ENCODE results near the gene SPAG17. TPM values are rescaled to one million over a fixed set of nuclear protein-coding genes. Genes with fewer than 3 reads are reported as not detected.

Gene SPAG17
- total and polyA plus RNA-seq, 2 of the 13 experiments (the other 11 are each of a cell fraction or from before 2014, with no cell fraction given) = not detected

DNA sequence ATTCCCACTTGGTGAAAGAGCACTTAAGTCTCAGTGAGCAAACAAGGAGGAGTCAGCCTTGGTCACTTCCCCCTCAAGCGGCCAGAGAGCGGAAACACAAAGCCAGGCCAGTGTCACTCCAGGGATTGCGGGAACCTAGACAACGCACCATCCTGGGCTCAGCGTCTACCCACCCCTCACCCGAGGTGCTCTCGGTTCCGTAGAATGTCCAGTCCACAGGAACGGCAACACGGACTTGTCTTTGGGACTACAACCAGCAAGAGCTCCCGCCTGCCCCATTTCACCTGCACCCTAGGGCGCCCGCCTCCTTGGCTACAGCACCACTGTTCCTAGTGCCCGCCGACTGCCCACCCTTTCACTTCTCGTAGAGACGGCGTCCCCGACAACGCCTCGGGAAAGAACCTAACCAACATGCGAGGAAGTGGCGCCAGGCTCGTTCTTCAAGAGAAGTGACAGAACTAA is 256.1 kb downstream of the SPAG17 start (continued):
- TF ChIP-seq, protein P1, sequence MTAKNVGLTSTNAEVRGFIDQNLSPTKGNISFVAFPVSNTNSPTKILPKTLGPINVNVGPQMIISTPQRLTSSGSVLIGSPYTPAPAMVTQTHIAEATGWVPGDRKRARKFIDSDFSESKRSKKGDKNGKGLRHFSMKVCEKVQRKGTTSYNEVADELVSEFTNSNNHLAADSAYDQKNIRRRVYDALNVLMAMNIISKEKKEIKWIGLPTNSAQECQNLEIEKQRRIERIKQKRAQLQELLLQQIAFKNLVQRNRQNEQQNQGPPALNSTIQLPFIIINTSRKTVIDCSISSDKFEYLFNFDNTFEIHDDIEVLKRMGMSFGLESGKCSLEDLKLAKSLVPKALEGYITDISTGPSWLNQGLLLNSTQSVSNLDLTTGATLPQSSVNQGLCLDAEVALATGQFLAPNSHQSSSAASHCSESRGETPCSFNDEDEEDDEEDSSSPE (CRISPR knock-in tag; IDR thresholded peaks at IDR 0.05) = no peak
- TF ChIP-seq, protein P2, sequence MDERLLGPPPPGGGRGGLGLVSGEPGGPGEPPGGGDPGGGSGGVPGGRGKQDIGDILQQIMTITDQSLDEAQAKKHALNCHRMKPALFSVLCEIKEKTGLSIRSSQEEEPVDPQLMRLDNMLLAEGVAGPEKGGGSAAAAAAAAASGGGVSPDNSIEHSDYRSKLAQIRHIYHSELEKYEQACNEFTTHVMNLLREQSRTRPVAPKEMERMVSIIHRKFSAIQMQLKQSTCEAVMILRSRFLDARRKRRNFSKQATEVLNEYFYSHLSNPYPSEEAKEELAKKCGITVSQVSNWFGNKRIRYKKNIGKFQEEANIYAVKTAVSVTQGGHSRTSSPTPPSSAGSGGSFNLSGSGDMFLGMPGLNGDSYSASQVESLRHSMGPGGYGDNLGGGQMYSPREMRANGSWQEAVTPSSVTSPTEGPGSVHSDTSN (CRISPR knock-in tag; IDR thresholded peaks at IDR 0.05) = no peak
- TF ChIP-seq, protein P3, sequence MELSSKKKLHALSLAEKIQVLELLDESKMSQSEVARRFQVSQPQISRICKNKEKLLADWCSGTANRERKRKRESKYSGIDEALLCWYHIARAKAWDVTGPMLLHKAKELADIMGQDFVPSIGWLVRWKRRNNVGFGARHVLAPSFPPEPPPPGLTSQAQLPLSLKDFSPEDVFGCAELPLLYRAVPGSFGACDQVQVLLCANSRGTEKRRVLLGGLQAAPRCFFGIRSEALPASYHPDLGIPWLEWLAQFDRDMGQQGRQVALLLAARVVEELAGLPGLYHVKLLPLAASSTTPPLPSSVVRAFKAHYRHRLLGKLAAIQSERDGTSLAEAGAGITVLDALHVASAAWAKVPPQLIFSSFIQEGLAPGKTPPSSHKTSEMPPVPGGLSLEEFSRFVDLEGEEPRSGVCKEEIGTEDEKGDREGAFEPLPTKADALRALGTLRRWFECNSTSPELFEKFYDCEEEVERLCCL (CRISPR knock-in tag; IDR thresholded peaks at IDR 0.05; ENCODE audit: borderline replicate concordance) = no peak
- TF ChIP-seq MAZ (IDR thresholded peaks at IDR 0.05; ENCODE audit: borderline replicate concordance, low read depth, low read length) = no peak
- peak; percentile 53; the same call in 1 of the 2 replicates for TF ChIP-seq MAZ (CRISPR knock-in tag; IDR thresholded peaks at IDR 0.05; ENCODE audit: low read depth)
- TF ChIP-seq, protein P4, sequence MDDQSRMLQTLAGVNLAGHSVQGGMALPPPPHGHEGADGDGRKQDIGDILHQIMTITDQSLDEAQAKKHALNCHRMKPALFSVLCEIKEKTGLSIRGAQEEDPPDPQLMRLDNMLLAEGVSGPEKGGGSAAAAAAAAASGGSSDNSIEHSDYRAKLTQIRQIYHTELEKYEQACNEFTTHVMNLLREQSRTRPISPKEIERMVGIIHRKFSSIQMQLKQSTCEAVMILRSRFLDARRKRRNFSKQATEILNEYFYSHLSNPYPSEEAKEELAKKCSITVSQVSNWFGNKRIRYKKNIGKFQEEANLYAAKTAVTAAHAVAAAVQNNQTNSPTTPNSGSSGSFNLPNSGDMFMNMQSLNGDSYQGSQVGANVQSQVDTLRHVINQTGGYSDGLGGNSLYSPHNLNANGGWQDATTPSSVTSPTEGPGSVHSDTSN (CRISPR knock-in tag; IDR thresholded peaks at IDR 0.05; ENCODE audit: borderline replicate concordance) = no peak
- 0 out of 2 replicates have a peak, but pooled peaks have one; percentile 9 for TF ChIP-seq ZNF331 (CRISPR knock-in tag; IDR thresholded peaks at IDR 0.05)
- TF ChIP-seq ZNF562 (CRISPR knock-in tag; IDR thresholded peaks at IDR 0.05; ENCODE audit: borderline replicate concordance) = no peak
- TF ChIP-seq ZNF850 (CRISPR knock-in tag; conservative IDR thresholded peaks at IDR 0.05) = no peak
- TF ChIP-seq IRX3 (CRISPR knock-in tag; IDR thresholded peaks at IDR 0.05; ENCODE audit: borderline replicate concordance, low read depth) = no peak
- TF ChIP-seq ZNF547 (CRISPR knock-in tag; IDR thresholded peaks at IDR 0.05) = no peak
- no peak for TF ChIP-seq SNAPC2 (CRISPR knock-in tag; IDR thresholded peaks at IDR 0.05)
- TF ChIP-seq, protein P5, sequence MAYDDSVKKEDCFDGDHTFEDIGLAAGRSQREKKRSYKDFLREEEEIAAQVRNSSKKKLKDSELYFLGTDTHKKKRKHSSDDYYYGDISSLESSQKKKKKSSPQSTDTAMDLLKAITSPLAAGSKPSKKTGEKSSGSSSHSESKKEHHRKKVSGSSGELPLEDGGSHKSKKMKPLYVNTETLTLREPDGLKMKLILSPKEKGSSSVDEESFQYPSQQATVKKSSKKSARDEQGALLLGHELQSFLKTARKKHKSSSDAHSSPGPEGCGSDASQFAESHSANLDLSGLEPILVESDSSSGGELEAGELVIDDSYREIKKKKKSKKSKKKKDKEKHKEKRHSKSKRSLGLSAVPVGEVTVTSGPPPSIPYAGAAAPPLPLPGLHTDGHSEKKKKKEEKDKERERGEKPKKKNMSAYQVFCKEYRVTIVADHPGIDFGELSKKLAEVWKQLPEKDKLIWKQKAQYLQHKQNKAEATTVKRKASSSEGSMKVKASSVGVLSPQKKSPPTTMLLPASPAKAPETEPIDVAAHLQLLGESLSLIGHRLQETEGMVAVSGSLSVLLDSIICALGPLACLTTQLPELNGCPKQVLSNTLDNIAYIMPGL (CRISPR knock-in tag; IDR thresholded peaks at IDR 0.05; ENCODE audit: borderline replicate concordance in 1 of 2, low read depth in 1 of 2) = peak; percentile 26 to 57; a peak in 3 of 4 replicates
- TF ChIP-seq ARNTL (CRISPR knock-in tag; IDR thresholded peaks at IDR 0.05) = 0 out of 2 replicates have a peak, but pooled peaks have one; percentile 10
- TF ChIP-seq, protein P6, sequence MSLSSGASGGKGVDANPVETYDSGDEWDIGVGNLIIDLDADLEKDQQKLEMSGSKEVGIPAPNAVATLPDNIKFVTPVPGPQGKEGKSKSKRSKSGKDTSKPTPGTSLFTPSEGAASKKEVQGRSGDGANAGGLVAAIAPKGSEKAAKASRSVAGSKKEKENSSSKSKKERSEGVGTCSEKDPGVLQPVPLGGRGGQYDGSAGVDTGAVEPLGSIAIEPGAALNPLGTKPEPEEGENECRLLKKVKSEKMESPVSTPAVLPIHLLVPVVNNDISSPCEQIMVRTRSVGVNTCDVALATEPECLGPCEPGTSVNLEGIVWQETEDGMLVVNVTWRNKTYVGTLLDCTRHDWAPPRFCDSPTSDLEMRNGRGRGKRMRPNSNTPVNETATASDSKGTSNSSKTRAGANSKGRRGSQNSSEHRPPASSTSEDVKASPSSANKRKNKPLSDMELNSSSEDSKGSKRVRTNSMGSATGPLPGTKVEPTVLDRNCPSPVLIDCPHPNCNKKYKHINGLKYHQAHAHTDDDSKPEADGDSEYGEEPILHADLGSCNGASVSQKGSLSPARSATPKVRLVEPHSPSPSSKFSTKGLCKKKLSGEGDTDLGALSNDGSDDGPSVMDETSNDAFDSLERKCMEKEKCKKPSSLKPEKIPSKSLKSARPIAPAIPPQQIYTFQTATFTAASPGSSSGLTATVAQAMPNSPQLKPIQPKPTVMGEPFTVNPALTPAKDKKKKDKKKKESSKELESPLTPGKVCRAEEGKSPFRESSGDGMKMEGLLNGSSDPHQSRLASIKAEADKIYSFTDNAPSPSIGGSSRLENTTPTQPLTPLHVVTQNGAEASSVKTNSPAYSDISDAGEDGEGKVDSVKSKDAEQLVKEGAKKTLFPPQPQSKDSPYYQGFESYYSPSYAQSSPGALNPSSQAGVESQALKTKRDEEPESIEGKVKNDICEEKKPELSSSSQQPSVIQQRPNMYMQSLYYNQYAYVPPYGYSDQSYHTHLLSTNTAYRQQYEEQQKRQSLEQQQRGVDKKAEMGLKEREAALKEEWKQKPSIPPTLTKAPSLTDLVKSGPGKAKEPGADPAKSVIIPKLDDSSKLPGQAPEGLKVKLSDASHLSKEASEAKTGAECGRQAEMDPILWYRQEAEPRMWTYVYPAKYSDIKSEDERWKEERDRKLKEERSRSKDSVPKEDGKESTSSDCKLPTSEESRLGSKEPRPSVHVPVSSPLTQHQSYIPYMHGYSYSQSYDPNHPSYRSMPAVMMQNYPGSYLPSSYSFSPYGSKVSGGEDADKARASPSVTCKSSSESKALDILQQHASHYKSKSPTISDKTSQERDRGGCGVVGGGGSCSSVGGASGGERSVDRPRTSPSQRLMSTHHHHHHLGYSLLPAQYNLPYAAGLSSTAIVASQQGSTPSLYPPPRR (CRISPR knock-in tag; IDR thresholded peaks at IDR 0.05; ENCODE audit: borderline replicate concordance) = no peak; the same call in 1 of the 2 replicates
- TF ChIP-seq ZKSCAN1 (IDR thresholded peaks at IDR 0.05; ENCODE audit: low read length) = no peak
- TF ChIP-seq MAF1 (CRISPR knock-in tag; IDR thresholded peaks at IDR 0.05; ENCODE audit: borderline replicate concordance) = no peak
- TF ChIP-seq TBP (CRISPR knock-in tag; IDR thresholded peaks at IDR 0.05) = no peak
